ENCODE measurements around the gene BBC3.

BBC3 gene

GRCh38 chr19:47188507-47189033, 42.4 kb downstream of the BBC3 start:
- DNase-seq: no peak

DNA sequence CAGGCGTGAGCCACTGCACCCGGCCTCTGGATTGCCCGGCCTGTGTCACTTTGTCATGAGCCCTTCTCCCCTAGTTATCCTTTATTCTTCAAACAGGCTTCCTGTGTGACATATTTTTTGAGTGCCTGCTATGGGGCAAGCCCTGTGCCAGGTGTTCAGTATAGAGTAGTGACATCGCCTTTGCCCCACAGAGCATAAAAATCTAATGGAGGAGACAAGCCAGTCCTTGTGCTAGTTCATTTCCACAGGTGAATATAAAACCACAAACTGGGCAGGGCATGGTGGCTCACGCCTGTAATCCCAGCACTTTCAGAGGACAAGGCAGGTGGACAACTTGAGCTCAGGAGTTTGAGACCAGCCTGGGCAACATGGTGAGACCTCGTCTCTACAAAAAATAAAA, 43.2 kb downstream of the BBC3 start:
- DNase-seq: peak; percentile 47

DNA sequence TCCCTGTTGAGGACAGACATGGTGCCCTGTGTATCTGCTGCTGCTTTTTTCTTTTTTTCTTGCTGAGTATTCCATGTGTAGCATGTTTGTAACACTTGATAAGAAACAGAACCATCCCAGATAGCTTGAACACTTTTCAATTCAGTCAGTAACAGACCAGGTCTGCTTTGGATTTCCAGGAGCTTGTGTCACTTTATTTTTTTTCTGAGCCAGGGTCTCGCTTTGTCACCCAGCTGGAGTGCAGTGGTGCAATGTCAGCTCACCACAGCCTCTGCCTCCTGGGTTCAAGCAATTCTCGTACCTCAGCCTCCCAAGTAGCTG, 43.7 kb downstream of the BBC3 start:
- DNase-seq: no peak

GRCh38 chr19:47186446-47187334, 44.3 kb downstream of the BBC3 start:
- DNase-seq: peak; percentile 89

DNA sequence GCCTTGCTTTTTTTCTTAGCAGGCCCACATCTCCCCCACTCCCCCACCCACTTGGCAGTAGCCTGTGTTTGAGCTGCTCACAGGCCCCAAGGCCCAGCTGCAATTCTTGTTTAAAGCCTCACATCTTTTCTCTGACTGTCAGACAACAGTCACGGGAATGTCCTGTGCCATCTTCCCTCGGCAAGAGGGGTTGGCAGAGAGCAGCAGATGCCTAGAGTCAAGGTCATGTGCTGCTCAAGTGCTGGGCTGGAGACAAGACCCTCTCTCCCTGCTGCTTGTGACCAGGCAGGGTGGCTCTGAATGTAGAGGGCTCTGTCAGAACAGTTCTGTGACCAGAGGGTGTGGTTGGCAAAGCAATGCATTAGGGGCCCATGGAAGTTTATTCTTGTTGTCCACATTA, 47.4 kb downstream of the BBC3 start:
- DNase-seq: no peak

DNA sequence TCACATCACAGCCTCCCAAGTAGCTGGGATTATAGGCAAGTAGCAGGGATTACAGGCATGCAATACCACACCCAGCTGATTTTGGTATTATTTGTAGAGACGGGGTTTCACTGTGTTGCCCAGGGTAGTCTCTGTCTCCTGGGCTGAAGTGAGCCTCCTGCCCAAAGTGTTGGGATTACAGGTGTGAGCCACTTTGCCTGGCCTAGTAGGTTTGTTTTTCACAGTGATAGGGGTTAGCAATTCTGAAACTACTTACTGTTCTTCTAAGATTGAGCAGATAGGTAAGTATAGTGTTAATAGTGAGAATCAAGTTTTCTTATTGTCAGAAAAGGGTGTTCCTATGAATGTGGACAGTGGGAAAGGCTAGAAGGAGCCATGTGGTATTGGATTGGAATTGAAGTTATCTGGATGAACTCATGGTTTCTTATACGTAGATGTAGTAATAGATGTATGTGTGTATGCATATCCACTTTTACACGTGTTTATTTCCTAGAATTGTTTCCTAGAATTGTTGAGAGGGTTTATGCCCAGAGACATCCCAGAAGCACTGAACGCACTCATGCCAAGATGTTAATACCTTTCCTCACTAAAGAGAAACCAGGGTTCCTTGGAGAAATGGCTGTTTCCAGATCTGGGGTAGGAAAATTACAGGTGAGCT, 51.2 kb downstream of the BBC3 start:
- DNase-seq: no peak

DNA sequence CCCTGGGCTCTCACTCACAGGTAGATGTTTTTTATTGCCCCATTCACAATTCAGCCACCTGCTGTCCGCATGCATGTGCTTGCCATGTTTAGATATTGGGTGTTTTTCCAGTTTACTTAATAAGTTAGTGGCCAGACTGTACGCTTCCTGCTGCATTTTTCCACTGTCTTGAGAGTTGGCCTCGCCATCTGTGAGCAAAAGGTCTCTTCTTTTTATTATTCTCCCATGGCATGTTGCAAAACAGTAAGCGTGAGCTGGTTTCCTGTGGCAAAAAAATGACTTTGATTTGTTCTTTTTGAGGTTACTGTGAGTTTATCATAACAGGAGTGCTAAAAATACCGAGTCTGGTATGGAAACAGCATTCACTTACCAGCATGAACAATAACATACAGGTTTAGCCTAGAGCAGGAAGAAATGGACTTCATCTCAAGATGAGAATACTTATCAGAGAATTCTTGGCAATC, 54.3 kb downstream of the BBC3 start:
- DNase-seq: peak; percentile 59

- no peak for DNase-seq
These were observed 54.9 kb downstream of the BBC3 start for GRCh38 chr19:47176071-47176626.

GRCh38 chr19:47172666-47173455, 58.1 kb downstream of the BBC3 start:
- no peak for DNase-seq

Measured in CD4-positive, alpha-beta T cell treated with Interleukin-6 for 4 hours (primary cell).